Memory B cell (primary cell): Measurements from ENCODE around the gene SORBS2.
A peak's percentile ranks its signal among the peaks of the same experiment; 100 is the strongest.

ENCODE experiments used
- ATAC-seq: fragments of 150-1000 bp; cut with Tn5 transposase; 2 replicates; pipeline ENCODE4 v1.10.0; 2021; ENCODE audit warnings: low read depth, mild to moderate bottlenecking, moderate library complexity
- DNase-seq, 2 donors: peaks; one replicate each; pipeline ENCODE4 v3.0.0; 2022; ENCODE audit warnings: low spot score in 2 of 2
- H3K27ac Mint-ChIP-seq: one replicate; pipeline ENCODE4 v1.8.0; 2022; ENCODE audit warnings: mild to moderate bottlenecking, moderate library complexity, mixed read lengths
- H3K27me3 Mint-ChIP-seq: one replicate; pipeline ENCODE4 v1.8.0; 2022; ENCODE audit warnings: mixed read lengths
- H3K36me3 Mint-ChIP-seq: one replicate; pipeline ENCODE4 v1.8.0; 2022; ENCODE audit warnings: mild to moderate bottlenecking, mixed read lengths
- H3K4me1 Mint-ChIP-seq: one replicate; pipeline ENCODE4 v1.8.0; 2022; ENCODE audit warnings: mixed read lengths
- H3K4me3 Mint-ChIP-seq: one replicate; pipeline ENCODE4 v1.8.0; 2022; ENCODE audit warnings: mild to moderate bottlenecking, moderate library complexity, mixed read lengths
- H3K9me3 Mint-ChIP-seq: one replicate; pipeline ENCODE4 v1.8.0; 2022; ENCODE audit warnings: mixed read lengths

SORBS2 gene

GRCh38 chr4:185654965-185655554 lies 156.9 kb downstream of the SORBS2 start:
- Mint-ChIP-seq H3K27ac (no peak overlapping the region), H3K4me1 (no peaks in the 10 kb centered on the region), H3K27me3 (peaks cover 3% of the 10 kb centered on the region), H3K4me3 (no peak overlapping the region), H3K36me3 (no peaks in the 10 kb centered on the region), H3K9me3 (no peaks in the 10 kb centered on the region)
- ATAC-seq: no peak
- DNase-seq: no peak

- Mint-ChIP-seq H3K9me3 (no peaks in the 10 kb centered on the region), H3K27me3 (peaks cover 3% of the 10 kb centered on the region), H3K4me1 (no peaks in the 10 kb centered on the region), H3K4me3 (no peak overlapping the region), H3K36me3 (no peaks in the 10 kb centered on the region), H3K27ac (no peak overlapping the region)
- no peak for DNase-seq
- ATAC-seq: no peak
Observed at GRCh38 chr4:185654311-185654710, 157.7 kb downstream of the SORBS2 start.

- no peaks in the 10 kb centered on the region for H3K36me3 Mint-ChIP-seq
- H3K27ac Mint-ChIP-seq: no peak overlapping the region
- no peak for ATAC-seq
- no peak overlapping the region for H3K4me3 Mint-ChIP-seq
- H3K4me1 Mint-ChIP-seq: no peaks in the 10 kb centered on the region
- H3K9me3 Mint-ChIP-seq: no peaks in the 10 kb centered on the region
- DNase-seq: no peak
- H3K27me3 Mint-ChIP-seq: peaks cover 3% of the 10 kb centered on the region
Observed at GRCh38 chr4:185651851-185652250, 160.1 kb downstream of the SORBS2 start.

- Mint-ChIP-seq H3K27me3 (peaks cover 2% of the 10 kb centered on the region), H3K4me1 (no peaks in the 10 kb centered on the region), H3K9me3 (no peaks in the 10 kb centered on the region), H3K4me3 (no peak overlapping the region), H3K36me3 (no peaks in the 10 kb centered on the region), H3K27ac (no peak overlapping the region)
- no peak for ATAC-seq
- no peak for DNase-seq
Observed at GRCh38 chr4:185651137-185651677, 160.8 kb downstream of the SORBS2 start.

GRCh38 chr4:185648631-185649030 lies 163.4 kb downstream of the SORBS2 start:
- H3K36me3 Mint-ChIP-seq: no peaks in the 10 kb centered on the region
- H3K9me3 Mint-ChIP-seq: no peaks in the 10 kb centered on the region
- peaks cover 6% of the 10 kb centered on the region for H3K27me3 Mint-ChIP-seq

GRCh38 chr4:185645403-185645802 lies 166.6 kb downstream of the SORBS2 start:
- peaks cover 11% of the 10 kb centered on the region for H3K27me3 Mint-ChIP-seq
- no peaks in the 10 kb centered on the region for H3K9me3 Mint-ChIP-seq
- no peaks in the 10 kb centered on the region for H3K36me3 Mint-ChIP-seq
- DNase-seq: no peak
- no peak overlapping the region for H3K4me3 Mint-ChIP-seq
- H3K27ac Mint-ChIP-seq: no peak overlapping the region
- H3K4me1 Mint-ChIP-seq: no peaks in the 10 kb centered on the region
- ATAC-seq: no peak

More at GRCh38 chr4:185648631-185649030, 163.4 kb downstream of the SORBS2 start:
- Mint-ChIP-seq H3K4me1 (no peaks in the 10 kb centered on the region), H3K27ac (no peak overlapping the region), H3K4me3 (no peak overlapping the region)
- ATAC-seq: no peak
- no peak for DNase-seq

GRCh38 chr4:185644408-185644807 lies 167.6 kb downstream of the SORBS2 start:
- Mint-ChIP-seq H3K27me3 (peaks cover 11% of the 10 kb centered on the region), H3K27ac (no peak overlapping the region), H3K9me3 (no peaks in the 10 kb centered on the region), H3K36me3 (no peaks in the 10 kb centered on the region), H3K4me1 (no peaks in the 10 kb centered on the region), H3K4me3 (no peak overlapping the region)
- ATAC-seq (no peak), DNase-seq (no peak)

- Mint-ChIP-seq H3K27me3 (peaks cover 13% of the 10 kb centered on the region), H3K9me3 (no peaks in the 10 kb centered on the region)
- no peak for ATAC-seq
Observed at GRCh38 chr4:185642907-185643306, 169.1 kb downstream of the SORBS2 start.

GRCh38 chr4:185640811-185641675 lies 171.0 kb downstream of the SORBS2 start:
- peaks cover 2% of the 10 kb centered on the region for H3K4me1 Mint-ChIP-seq
- no peaks in the 10 kb centered on the region for H3K36me3 Mint-ChIP-seq
- H3K9me3 Mint-ChIP-seq: no peaks in the 10 kb centered on the region
- ATAC-seq (no peak), DNase-seq (peak in 1 of 2 donors; percentile 6)
- H3K27ac Mint-ChIP-seq: no peak overlapping the region
- H3K4me3 Mint-ChIP-seq: no peak overlapping the region
- H3K27me3 Mint-ChIP-seq: peaks cover 11% of the 10 kb centered on the region

More at GRCh38 chr4:185642907-185643306, 169.1 kb downstream of the SORBS2 start:
- no peak overlapping the region for H3K4me3 Mint-ChIP-seq
- DNase-seq: no peak
- H3K36me3 Mint-ChIP-seq: no peaks in the 10 kb centered on the region
- H3K27ac Mint-ChIP-seq: no peak overlapping the region
- peaks cover 2% of the 10 kb centered on the region for H3K4me1 Mint-ChIP-seq

- H3K4me1 Mint-ChIP-seq: peaks cover 2% of the 10 kb centered on the region
- H3K9me3 Mint-ChIP-seq: no peaks in the 10 kb centered on the region
- no peaks in the 10 kb centered on the region for H3K36me3 Mint-ChIP-seq
- H3K4me3 Mint-ChIP-seq: no peak overlapping the region
- peaks cover 12% of the 10 kb centered on the region for H3K27me3 Mint-ChIP-seq
- no peak overlapping the region for H3K27ac Mint-ChIP-seq
- no peak for ATAC-seq
- no peak for DNase-seq
Observed at GRCh38 chr4:185638548-185639301, 173.3 kb downstream of the SORBS2 start.

GRCh38 chr4:185638093-185638492 lies 173.9 kb downstream of the SORBS2 start:
- Mint-ChIP-seq H3K27me3 (peaks cover 12% of the 10 kb centered on the region), H3K4me1 (peaks cover 2% of the 10 kb centered on the region), H3K4me3 (no peak overlapping the region), H3K27ac (no peak overlapping the region), H3K36me3 (no peaks in the 10 kb centered on the region), H3K9me3 (no peaks in the 10 kb centered on the region)
- ATAC-seq (no peak), DNase-seq (no peak)

GRCh38 chr4:185637163-185637875 lies 174.7 kb downstream of the SORBS2 start:
- H3K27ac Mint-ChIP-seq: no peak overlapping the region
- no peak for ATAC-seq
- peaks cover 2% of the 10 kb centered on the region for H3K4me1 Mint-ChIP-seq
- no peak for DNase-seq
- no peak overlapping the region for H3K4me3 Mint-ChIP-seq
- H3K9me3 Mint-ChIP-seq: no peaks in the 10 kb centered on the region
- H3K36me3 Mint-ChIP-seq: no peaks in the 10 kb centered on the region
- peaks cover 8% of the 10 kb centered on the region for H3K27me3 Mint-ChIP-seq

- H3K4me3 Mint-ChIP-seq: no peak overlapping the region
- no peaks in the 10 kb centered on the region for H3K36me3 Mint-ChIP-seq
- H3K27me3 Mint-ChIP-seq: peaks cover 8% of the 10 kb centered on the region
- ATAC-seq (no peak), DNase-seq (no peak)
- peaks cover 2% of the 10 kb centered on the region for H3K4me1 Mint-ChIP-seq
- H3K27ac Mint-ChIP-seq: no peak overlapping the region
- H3K9me3 Mint-ChIP-seq: no peaks in the 10 kb centered on the region
Observed at GRCh38 chr4:185634066-185634652, 177.8 kb downstream of the SORBS2 start.
